GM21390 (cell line): Measurements from ENCODE around the gene ANP32A.

Experiments
- ATAC-seq: cut with Tn5 transposase; IDR thresholded peaks from one replicate; pipeline ENCODE4 v1.9.1; 2021; ENCODE audit not compliant: unreplicated experiment

ANP32A gene

GRCh38 chr15:68784206-68784605 is 36.5 kb downstream of the ANP32A start:
- ATAC-seq: no peak

DNA sequence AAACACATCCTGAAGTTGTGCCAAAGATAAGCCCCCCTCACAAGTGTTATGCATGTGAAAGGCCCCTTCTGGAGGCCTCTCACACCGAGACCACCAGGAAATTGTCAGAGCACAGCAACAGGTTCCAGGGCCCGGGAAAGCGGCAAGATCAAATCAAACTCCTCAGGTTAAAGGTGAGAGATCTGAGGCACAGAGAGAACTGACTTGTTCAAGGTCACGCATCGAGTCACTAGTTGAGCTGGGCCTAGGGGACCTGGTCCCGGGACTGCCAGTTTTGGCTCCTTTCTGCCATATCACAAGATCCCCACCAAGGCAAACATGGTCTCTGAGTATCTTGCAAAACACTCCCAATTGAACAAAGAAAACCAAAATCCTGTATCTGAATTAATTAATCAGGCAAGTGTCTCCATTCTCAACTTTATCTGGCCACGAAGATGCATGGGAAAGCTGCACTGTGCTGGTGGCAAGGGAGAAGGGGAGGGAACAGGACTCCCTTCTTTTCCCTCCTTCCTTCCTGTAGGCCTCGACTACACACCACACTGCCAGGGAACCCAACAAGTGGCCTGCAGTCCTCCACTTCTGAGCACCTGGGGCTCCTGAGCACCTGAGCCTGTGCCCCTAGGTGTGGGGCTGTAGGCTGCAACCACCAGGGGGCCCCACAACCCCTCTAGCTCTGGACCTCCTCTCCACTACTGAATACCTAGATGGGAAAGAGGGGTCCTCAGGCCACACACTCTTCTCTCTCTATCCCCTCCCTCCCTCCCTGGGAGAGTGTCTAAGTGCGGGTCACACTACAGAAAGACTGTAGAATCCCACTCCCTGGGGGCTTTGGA is 37.3 kb downstream of the ANP32A start:
- ATAC-seq: no peak

DNA sequence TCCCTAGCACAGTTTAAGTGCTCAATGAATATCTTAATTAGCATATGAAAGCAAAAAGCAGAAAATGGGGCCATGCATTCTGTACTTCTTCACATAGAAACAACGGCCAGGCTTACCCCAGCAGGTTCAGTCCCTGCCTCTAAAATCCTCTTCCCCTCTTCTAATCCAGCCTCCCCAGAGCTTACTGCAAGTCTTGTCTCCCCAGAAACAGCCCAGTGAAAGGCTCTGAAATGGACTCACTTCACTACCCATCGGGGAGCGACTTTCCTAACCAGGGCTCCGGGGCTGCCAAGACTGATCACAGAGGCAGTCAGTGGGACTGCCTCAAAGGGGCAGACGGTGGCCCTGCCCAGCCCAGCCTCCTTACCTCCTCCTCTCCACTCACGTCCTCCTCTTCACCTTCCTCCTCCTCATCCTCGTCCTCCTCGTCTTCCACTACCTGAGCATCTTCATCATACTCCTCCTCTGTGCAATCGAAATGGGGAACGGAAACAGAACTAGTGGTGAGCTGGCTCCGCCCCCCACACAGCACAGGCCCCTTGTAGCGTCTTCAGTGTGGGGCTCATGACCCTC is 38.0 kb downstream of the ANP32A start:
- no peak for ATAC-seq

DNA sequence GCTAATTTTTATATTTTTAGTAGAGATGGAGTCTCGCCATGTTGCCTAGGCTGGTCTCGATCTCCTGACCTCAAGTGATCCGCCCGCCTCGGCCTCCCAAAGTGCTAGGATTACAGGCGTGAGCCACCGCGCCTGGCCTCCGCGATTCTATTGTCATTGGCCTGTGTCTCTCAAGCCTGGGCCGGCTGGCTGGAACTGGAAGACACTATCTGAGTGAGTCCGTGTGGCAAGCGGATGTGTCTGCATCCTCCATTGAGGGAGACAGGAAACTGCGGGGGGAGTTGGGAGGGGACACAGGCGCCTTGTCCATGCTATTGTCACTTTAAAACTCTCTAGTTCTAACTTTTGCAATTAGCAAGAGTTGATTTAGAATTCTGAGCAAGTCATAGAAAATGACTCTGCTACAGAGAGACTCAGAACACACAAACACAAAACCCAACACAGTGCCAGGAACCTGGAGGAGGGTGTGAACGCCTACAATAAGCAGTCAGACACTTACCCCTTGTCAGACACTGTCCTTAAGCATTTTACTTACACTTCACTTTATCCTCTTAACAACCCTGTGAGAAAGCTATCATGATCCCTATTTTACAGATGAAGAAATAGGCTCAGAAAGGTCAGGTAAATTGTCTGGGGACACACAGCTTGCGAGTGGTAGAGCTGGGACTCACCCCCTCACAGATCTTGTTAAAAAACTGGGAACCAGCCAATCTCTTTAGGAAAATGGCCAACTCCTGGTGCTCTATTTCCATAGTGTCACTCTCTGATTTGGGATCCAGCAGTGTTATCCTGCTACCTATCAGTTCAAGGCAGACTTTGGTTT is 38.7 kb downstream of the ANP32A start:
- no peak for ATAC-seq

- ATAC-seq: no peak
Observed at GRCh38 chr15:68781217-68781616, 39.5 kb downstream of the ANP32A start.

DNA sequence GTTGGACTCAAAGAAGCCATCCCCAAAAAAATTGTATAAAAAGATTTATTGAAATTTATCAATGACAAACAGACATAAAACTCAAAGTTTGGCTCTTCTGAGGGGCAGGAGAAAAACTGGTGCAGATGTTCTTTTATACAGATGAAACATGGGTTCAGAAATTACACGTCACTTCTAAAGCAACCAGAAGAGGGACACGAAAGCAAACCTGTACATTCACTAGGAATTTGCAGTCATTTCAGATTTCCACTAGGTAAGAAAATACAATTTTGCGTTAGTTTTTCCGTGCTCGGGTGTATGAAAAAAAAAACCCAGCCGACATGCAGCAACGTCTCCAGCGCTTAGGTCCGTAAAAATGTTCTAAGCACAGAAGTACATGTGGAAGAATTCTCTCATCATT is 41.8 kb downstream of the ANP32A start:
- no peak for ATAC-seq

DNA sequence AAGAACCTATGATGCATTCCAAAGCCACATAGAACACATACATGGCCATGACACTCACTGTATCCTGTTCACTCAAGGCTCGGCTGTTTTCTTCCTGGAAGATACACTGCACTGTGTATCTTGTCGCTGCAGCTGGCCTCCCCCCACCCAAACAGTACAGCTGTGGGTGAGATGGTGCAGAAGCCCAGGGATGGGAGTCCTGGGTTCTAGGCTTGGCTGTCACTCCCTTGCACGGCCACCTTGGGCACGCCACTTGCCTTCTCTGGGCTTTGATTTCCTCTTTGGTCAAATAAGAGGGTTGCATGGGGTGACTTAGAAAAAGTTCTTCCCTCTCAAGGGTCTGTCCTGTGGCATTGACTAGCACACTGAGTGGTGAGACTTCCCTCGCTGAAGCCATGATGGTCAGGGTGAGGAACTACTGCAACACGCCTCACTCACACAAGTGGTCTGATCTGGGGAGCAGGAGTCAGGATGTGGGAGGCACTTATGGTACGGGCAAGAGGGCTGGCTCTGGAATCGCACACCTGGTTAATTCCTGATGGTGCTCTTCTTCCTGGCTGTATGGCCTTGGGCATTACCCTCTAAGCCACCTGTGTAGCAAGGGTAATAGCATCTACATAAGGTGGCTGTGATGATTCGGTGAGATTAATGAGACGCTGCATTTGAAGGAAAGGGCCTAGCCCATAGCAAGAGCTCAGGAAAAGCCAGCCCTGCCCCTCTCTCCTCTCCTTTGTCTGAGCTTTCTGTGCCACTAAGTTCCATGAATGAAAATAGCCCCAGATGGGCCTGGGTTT is 44.0 kb downstream of the ANP32A start:
- ATAC-seq: no peak

DNA sequence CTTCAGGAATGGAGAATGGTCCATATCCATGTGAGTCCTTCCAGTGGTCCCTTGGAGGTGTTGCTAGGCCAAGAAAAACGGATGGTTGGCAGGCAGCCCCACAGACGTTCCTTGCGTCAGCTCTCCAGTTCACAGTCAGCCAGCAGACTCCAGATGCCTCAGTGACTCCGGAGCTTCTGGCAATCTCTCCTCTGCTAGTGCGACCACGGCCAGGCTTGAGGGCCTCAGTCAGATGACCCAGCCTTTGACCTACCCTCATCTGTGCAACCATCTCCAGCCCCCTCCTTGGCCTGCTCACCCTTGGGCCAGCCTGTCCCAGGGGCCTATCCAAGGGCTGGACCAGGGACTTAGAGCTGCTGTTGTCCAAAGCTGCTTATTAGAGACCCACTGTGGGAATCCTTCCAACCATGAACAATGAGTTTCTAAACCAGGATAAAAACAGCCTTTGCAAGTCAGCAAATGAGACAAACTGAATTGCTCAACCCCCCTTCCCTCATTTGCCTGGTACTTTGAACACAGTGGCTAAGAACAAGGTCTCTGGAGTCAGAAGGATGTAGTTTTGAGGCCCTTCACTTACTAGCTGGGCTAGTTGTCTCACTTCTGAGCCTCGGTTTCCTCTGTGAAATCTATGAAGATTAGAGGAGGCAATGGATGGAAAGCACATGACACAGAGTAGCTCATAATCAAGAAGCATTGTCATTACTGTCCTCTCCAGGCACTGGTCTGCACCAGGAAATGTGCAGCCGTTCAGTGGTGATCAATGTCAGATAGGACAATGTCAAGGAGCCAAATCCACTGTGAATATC is 44.8 kb downstream of the ANP32A start:
- ATAC-seq: no peak

GRCh38 chr15:68775236-68775577 is 45.5 kb downstream of the ANP32A start:
- ATAC-seq: no peak

DNA sequence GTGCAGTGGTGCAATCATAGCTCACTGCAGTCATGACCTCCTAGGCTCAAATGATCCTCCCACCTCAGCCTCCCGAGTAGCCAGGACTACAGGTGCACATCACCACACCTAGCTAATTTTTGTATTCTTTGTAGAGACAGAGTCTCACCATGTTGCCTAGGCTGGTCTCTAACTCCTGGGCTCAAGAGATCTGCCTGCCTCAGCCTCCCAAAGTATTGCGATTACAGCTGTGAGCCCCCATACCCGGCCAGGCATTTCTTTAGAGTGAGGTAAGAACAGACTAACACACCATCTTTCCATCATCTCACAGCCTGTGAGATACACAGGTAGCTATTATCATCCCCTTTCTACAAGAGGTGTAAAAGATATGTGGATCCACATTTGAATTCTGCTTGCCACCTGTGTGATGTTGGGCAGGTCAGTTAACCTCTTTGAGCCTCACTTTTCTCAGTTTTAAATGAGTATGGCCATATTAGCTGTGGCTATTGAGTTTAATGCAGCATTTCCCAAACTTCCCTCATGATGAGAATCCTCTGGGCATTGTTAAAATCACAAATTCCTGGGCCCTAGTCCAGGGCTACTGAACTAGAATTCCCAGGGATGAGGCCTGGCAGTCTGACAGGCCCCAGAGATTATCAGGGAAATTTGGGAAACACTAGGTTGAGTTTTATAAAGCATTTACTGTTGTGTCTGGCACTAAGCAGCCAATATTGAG is 46.0 kb downstream of the ANP32A start:
- no peak for ATAC-seq

- ATAC-seq: no peak
Observed at GRCh38 chr15:68774120-68774519, 46.6 kb downstream of the ANP32A start.

GRCh38 chr15:68773036-68773435 is 47.7 kb downstream of the ANP32A start:
- ATAC-seq: no peak

DNA sequence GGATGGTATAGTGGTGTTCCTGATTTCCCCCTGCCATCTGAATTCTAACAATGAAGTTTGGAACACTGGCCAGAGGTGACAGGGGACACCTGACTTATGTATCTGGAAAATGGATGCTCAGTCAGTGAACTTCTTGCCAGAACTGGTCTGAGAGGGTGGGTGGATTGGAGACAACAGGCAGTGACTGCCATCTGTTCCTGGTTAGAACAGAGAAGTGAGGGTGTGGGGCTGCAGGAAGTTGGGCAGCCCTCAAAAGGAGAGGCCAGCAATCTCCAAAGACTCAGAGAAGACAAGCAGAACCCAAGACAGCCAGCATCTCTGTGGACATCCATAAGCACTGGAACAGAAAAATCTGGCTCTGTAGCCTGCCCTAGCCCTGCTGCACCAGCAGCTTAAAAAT is 50.5 kb downstream of the ANP32A start:
- no peak for ATAC-seq

GRCh38 chr15:68769702-68770101 is 51.0 kb downstream of the ANP32A start:
- no peak for ATAC-seq

DNA sequence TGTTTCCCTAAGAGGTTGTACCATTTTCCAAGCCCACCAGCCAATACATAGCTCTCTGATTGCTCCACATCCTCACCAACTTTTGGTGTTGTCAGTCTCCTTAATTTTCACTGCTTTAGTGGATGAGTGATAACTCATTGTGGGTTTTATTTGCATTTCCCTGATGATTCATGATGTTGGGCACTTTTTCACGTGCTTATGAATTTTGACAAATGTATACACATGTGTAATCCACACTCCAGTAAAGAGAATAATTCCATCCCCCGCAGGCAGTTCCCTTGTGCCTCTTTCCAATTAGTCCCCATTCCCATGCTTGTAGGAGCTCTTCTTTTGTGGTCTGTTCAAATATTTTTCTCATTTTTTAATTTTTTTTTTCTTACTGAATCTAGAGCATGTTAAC is 52.4 kb downstream of the ANP32A start:
- no peak for ATAC-seq

- ATAC-seq: no peak
Observed at GRCh38 chr15:68767833-68768232, 52.9 kb downstream of the ANP32A start.

DNA sequence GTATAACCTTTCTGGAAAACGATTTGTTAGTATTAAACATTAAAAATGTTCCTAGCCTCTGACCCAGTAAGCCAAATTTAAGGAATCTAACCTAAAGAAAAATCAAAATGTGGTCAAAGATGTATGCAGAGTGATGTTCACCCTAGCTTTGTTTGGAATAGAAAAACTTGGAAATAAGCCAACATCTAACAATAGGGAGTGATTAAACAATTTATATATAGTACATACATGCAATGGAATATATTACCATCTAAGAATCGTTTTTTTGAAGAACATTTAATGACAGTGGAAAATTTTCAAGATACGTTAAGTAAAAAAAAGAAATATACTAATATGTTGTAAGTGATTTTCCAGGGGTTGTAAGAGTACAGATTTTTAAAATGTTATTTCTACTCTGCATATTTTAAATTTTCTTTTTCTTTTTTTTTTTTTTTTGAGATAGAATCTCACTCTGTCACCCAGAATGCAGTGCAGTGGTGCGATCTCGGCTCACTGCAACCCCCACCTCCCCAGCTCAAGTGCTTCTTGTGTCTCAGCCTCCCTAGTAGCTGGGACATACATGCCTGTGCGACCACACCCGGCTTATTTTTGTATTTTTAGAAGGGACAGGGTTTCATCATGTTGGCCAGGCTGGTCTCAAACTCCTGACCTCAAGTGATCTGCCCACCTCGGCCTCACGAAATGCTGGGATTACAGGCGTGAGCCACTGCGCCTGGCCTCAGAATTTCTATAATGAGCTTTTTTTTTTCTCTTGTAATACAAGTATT is 54.9 kb downstream of the ANP32A start:
- ATAC-seq: no peak

- ATAC-seq: no peak
Observed at GRCh38 chr15:68764090-68764489, 56.6 kb downstream of the ANP32A start.

GRCh38 chr15:68763063-68763462 is 57.6 kb downstream of the ANP32A start:
- ATAC-seq: no peak
